Glomerular endothelial cell (primary cell): ENCODE results near the gene GNB3. TPM values are rescaled to one million over a fixed set of nuclear protein-coding genes. Genes with fewer than 3 reads are reported as not detected.

Source experiments
- DNase-seq: peaks from one replicate; pipeline ENCODE4 v3.0.0-alpha.2; 2011; ENCODE audit warnings: low read depth, low spot score; ENCODE audit errors: extremely low read depth
- total RNA-seq: library from RNA; depleted of rRNA; stranded (reverse); fragments of >200 nt; gene quantifications from 2 replicates; pipeline ENCODE4 v1.2.3, GENCODE V29; 2015

The GNB3 gene
- 0.39 and 2.3 TPM in 2 replicates for total RNA-seq

DNA sequence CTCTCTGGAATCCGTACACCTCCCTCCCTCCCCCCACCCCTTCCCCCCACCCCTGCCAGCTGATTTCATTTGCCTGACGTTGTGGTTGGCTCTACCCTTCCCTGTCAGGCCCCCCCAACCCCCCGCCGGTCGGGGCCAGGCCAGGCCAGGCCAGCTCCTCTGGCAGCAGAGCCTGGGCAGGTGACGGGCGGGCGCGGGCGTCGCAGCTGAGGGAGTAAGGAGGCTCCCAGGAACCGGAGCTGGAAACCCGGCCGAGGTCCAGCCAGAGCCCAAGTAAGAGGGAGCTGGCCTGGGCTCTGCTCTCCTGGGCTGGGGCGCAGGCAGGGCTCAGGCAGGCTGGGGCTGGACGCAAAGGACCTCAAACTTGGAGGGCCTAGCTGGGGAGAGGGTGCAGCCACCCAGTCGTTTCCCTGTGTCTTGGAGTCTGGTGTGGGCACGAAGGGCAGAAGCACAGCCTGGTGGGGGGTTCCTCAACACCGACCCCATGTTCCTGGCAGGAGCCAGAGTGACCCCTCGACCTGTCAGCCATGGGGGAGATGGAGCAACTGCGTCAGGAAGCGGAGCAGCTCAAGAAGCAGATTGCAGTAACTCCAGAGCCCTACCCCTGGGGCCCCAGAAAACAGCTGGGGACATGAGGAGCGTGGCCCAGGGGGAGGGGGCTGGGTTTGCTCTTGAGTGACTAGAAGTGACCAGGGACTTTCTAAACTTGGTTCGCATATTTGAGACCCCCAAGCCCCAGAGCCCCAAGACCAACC, at the start of gene GNB3:
Gene GNB3 (plus strand): TSS at position 165 of the 755 bp plus-strand sequence. CDS start 363 bp downstream, at position 528.
- no peak for DNase-seq

DNA sequence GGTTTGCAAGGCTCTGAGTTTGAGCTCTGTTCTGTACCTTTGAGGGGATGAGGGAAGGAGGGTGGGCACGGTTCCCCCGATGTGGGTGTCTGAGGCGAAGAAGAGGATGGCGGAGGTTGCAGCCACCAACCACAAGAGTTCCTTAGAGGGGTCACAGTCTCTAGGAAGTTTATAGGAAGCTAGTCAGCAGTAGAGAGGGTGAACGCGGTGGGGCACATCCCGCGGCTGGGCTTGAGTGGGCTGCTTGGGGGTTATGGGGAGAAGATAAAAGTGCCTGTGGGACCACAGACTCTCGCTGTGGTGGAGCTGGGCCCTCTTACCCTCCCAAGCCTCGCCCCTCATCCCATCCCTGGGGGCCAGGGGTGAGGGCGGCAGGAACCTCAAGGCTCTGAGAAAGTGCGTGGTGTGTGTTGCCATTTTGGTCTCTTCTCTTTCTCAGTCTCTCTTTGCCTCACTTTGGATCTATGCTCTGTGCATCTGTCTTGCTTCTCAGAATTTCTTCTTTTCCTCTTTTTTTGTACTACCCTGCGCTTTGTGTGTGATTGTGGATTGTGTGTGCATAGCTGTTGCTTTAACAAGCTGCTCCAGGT, 48.7 kb upstream of the GNB3 start:
- DNase-seq, result no peak

DNA sequence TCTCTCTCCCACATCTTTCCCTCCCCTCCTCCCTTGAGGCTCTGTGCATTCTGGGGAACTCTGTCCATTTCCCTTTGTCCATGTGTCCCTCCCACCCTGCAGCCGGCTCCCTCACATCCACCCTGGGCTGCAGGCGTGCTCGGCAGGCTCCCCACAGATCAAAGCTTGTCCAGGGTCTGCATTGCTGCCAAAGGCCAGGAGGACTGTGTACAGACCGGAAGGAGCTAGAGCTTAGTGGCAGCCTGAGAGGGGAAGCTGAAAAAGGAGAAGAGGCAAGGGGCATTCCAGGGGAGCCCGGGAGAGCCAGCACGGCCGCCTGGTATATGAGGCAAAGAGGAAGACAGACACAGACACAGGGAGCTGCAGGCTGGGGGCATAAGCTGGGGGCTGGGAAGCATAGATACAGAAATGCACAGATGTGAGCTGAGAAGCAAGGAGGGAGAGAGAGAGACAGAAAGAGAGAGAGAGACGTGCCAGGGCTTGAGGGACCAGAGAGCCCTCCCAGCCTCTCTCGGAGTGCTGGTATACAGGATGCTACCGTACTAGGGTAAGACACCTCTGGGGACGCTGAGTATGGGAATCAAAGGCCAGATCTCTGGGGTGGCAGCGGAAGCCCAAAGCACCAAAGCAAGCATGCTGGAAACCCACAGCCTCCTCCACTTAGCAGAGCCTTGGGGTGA, 48.1 kb upstream of the GNB3 start:
- DNase-seq, result no peak

DNA sequence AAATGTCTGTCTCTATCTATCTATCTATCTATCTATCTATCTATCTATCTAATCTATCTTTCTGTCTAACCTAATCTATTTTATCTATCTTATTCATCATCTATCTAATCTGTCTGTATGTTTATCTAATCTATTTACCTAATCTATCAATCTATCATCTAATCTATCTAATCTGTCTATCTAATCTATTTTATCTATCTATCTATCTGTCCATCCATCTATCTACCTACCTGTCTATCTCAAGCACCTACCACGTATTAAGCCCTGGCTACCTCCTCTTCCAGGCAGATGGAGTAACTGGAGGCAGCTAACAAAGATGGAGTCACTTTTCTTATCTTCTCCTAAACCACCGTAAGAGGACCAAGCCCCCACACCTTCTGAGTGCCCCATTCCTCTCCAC, 45.6 kb upstream of the GNB3 start:
- DNase-seq, result no peak

DNA sequence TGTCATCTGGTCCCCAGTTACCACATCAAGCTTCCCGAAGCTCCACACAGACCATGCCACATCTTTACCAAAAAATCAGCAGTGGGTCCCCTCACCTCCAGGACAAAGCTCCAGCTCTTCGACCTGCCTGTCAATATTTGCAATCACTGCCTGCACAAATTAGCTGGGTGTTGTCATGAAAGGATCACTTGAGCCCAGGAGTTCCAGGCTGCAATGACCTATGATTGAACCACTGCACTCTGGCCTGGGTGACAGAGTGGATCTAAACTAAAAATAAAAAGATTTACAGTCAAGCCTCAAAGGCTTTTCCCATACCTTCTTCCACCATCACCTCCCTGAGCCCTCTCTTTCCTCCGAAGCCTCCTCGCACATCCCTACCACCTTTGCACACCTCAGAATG, 44.1 kb upstream of the GNB3 start:
- no peak for DNase-seq

DNA sequence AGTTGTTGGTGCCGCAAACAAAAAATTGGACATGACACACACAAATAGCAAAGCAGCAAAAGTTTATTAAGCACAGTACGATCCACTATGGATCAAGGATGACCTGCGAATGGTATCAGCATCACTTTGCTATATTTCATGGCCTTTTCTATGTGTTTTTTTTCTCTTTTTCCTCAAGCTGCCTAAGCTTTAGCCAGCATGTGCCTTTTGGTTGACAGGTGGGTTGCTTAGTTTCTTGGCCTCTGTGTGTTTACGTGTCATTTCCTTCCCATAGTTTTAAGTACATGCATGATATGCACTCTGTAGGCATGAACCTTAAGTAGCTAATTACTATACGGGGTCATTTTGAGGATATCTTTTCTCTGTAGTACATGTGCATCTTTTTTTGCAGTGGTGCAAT, 41.6 kb upstream of the GNB3 start:
- DNase-seq, result no peak

DNA sequence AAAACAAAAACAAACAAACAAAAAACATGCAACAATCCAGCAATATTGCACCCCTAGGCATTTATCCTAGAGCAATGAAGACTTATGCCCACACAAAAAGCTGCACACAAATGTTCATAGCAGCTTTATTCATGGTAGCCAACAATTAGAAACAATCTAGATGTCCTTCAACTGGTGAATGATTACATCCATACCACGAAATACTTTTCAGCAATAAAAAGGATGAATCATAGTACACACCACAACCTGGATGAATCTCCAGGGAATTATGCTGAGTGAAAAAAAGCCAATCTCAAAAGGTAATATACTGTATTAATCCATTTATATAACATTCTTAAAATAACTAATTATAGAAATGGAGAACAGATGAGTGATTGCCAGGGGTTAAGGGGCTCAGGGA, 33.6 kb upstream of the GNB3 start:
- no peak for DNase-seq

DNA sequence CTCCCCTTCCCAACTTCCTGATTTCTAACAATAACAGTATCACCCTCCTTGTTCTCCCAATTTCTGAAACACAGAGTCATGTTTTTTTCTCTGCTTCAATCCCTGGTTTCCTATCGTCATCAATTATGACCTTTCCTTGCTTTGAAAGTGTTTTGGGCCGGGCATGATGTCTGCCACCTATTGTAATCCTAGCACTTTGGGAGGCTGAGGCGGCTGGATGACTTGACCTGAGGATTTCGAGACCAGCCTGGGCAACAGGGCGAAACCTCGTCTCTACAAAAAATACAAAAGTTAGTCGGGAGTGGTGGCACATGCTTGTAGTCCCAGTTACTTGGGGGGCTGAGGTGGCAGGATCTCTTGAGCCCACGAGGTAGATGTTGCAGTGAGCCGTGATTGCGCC, 31.7 kb upstream of the GNB3 start:
- DNase-seq, result no peak

DNA sequence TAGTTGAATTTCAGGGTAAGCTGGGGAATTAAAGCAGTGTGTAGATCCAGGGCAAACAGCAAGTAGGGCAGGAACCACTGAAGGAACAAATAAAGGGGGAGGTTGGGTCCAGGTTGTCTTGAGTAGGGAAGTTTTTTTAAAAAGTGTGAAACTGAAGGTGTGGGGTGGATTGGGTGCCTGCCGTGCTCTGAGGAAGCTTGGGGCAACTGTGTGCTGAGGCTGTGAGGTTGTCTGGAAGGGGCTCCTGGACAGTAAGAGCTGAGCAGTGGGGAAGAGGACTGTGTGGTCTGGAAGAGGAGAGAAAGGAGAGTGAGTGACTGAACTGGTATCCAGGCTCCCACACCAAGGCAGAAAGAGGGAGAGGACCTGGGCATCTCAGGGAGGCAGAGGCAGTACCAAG, 30.0 kb upstream of the GNB3 start:
- DNase-seq, result no peak

DNA sequence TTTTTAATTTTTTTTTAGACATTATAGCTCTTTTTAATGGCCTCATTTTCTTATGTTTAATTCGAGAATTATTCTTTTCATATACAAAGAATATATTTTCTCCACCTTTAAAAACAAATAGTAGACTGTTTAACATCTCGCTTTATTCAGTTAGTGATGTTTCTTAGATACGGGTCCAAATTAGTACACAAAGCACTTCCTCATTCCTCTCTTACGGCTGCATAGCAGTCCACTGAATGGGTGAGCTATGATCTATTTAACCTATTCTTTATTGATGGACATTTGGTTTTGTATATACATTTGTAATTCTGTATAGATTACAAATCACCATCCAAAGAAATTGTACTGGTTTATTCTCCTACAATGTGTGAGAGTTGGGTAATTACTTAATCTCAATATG, 27.4 kb upstream of the GNB3 start:
- no peak for DNase-seq

DNA sequence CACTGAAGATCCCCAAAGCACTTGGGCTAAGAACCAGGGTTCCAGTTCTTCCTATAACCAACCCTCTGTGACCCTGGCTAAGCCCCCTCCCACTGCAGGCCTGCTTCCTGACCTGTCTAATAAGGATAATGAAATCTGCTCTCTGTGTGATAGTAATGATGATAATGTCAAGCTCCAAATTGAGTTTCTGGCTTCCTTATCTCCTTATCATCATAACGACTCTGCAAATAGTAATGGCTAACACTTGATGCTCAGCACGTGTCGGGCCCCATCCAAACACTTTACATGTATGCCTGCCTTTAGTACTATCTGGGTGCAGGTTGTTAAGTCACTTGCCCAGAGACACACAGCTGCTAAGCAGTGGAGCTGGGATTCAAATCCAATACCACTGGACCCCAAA, 24.1 kb upstream of the GNB3 start:
- DNase-seq, result no peak

DNA sequence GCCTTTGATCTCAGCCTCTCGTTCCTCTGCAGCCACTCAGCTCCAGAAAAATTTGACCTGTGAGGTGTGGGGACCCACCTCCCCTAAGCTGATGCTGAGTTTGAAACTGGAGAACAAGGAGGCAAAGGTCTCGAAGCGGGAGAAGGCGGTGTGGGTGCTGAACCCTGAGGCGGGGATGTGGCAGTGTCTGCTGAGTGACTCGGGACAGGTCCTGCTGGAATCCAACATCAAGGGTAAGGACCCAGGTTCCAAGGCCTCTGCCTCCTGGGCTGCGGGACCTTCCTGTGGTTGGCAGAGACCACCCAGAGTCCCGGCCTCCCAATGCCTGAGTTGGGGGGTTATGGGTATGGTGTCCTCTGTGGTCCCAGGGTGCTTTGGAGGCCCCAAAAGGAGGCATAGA, 23.6 kb upstream of the GNB3 start:
- DNase-seq, result no peak

DNA sequence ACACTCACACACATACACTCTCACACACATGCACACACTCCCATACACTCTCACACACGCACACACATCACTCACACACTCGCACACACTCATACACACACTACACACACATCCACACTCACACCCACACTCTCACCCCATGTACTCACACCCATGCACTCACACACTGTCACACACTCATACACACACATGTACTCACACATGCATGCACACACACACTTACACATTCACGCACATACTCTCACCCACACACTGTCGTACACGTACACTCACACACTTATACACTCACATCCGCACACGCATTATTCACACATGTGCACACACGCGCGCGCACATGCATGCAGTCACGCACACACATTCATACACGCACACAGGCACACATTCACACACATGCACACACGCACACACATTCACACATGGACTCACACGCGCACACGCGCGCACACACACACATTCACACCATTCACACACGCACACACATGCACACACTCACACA, 23.0 kb upstream of the GNB3 start:
- no peak for DNase-seq

DNA sequence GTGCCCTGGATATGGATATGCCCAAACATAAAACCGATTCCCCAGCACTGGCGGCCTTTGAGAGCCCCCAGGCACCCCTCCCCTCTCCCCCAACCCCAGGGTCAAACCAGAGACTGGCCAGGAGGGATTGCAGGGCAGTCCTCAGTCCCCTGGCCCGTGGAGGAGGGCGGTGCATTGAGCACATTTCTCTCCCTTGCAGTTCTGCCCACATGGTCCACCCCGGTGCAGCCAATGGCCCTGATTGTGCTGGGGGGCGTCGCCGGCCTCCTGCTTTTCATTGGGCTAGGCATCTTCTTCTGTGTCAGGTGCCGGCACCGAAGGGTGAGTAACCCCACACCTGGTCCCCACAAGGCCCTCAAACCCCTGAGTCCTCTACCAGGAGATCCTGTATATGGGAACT, 22.5 kb upstream of the GNB3 start:
- DNase-seq, result no peak

DNA sequence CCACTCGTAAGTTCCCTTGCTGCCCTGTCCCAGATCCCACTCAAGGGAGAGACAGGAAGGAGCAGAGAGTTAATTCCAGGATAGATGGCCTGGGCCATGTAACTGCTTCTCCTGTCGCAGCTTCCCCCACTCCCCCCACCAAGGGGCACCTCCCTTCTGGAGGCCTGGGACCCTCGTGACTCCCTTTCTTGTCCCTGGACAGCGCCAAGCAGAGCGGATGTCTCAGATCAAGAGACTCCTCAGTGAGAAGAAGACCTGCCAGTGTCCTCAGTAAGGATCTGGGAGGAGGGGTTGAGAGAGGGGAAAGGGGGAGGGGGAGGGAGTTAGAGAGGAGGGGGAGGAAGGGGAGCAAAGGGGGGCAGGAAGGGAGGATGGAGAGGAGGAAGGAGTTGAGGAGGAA, 22.1 kb upstream of the GNB3 start:
- no peak for DNase-seq

DNA sequence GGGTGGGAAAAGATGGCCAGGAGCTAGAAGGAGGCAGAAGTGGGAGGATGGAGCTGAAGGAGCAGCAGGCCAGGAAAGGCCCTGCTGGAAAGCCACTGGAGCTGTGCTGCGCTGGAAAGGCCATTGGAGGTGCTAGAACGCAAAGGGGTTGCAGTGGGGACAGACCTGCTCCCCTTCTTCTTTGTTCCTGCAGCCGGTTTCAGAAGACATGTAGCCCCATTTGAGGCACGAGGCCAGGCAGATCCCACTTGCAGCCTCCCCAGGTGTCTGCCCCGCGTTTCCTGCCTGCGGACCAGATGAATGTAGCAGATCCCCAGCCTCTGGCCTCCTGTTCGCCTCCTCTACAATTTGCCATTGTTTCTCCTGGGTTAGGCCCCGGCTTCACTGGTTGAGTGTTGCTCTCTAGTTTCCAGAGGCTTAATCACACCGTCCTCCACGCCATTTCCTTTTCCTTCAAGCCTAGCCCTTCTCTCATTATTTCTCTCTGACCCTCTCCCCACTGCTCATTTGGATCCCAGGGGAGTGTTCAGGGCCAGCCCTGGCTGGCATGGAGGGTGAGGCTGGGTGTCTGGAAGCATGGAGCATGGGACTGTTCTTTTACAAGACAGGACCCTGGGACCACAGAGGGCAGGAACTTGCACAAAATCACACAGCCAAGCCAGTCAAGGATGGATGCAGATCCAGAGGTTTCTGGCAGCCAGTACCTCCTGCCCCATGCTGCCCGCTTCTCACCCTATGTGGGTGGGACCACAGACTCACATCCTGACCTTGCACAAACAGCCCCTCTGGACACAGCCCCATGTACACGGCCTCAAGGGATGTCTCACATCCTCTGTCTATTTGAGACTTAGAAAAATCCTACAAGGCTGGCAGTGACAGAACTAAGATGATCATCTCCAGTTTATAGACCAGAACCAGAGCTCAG, 21.4 kb upstream of the GNB3 start:
- no peak for DNase-seq

DNA sequence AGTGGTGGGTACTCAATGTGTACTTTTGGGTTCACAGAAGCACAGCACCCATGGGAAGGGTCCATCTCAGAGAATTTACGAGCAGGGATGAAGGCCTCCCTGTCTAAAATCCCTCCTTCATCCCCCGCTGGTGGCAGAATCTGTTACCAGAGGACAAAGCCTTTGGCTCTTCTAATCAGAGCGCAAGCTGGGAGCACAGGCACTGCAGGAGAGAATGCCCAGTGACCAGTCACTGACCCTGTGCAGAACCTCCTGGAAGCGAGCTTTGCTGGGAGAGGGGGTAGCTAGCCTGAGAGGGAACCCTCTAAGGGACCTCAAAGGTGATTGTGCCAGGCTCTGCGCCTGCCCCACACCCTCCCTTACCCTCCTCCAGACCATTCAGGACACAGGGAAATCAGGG, 20.6 kb upstream of the GNB3 start:
- no peak for DNase-seq

DNA sequence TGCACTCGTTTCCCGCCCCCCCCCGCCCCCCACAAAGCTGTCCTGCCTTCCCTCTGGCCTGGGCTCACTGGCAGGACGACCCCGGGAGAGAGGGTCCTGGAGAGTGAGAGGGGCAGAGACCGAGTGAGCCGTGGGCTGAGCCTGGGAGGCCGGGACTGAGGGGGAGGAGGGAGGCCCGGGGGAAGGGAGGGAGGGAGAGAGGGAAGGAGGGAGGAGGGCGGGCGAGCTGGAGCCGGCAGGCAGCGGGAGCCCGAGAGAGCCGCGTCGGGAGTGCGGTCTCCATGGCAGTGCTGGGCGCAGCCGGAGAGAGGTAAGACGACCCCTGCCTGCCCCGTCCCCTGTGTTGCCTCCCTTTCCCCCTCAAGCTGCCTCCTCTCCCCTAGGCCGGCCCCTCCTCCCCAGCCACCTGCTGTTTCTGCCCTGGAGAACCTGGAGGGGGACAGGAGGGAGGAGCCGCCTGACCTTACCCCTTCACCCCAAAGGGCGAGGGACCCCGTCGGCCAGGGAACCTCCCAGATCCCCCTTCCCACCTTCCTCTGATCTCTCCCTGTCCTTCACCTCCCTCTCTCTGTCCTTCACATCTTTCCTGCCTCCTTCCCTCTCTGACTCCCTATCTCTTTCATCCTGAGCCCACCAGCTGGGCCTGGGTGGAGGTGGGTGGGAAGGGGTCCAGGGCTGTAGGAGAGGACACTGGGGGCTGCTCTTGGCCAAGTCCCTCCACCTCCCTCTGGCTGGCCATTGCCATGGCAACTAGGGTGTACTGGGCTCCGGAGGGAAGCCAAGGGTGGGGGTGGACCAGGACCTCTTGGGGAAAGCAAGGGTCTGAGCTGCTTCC, 18.9 kb upstream of the GNB3 start, which contains the start of gene GPR162:
Gene GPR162 (plus strand): TSS at position 231 of the 835 bp plus-strand sequence. CDS start 2,078 bp downstream, outside the sequence.
- no peak for DNase-seq

DNA sequence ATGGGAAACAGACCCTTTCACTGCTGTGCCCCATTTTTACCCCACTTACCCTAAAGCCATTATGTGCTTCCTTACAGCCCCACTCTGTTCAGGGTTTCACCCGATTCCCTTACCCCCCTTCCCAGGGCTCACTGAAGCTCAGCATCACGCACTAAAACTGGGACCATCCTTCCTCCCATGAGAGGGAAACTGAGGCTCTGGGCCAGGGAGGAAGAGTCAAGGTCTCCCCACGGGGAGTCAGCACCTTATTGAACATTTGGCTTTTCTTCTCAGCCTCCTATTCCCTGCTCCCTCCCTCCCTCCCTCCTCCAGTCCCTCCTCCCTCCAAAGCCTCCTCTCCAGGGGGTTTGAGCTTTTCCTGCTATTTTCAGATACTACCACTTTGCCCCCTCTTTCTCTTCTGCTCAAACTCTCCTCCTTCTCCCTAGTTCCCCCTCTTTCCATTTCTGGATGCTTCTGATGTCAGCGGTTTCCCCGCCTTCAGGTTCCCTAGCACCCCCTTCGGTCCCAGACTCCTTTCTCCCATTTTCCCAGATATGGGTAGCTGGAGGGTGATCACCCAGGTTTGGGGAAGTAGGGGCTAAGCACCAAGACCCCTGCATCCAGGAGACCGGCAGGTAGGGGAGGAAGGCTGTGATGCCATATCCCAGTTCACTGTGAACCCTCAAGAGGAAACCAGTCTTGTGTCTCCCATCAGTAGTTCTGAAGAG, 18.1 kb upstream of the GNB3 start:
- no peak for DNase-seq
